Right lobe of liver (tissue), 6 donors: Measurements from ENCODE around the gene SCFD2. TPM values are rescaled to one million over a fixed set of nuclear protein-coding genes. Genes with fewer than 3 reads are reported as not detected.

Experiments used
- ATAC-seq, 4 donors: fragments of 200-7000 bp; cut with Tn5 transposase; one replicate each; pipeline ENCODE4 v1.9.1; 2020; ENCODE audit warnings: mild to moderate bottlenecking in 4 of 4, moderate library complexity in 4 of 4
- DNase-seq, 3 donors: peaks; one replicate each; pipeline ENCODE4 v3.0.0-alpha.2; 2020
- H3K27ac ChIP-seq, 3 donors: fragments of 200-600 bp; one replicate each; pipeline ENCODE4 v1.8.0; 2022
- H3K27me3 ChIP-seq, 2 donors: fragments of 200-600 bp; one replicate each; pipeline ENCODE4 v1.8.0; 2022
- H3K36me3 ChIP-seq, 4 donors: fragments of 200-600 bp; sonication (generic) in 1 of 4; one replicate each; pipeline versions ENCODE4 v1.5.1 to v1.8.0; 2017 to 2022; ENCODE audit warnings: control low read depth in 1 of 4
- H3K4me1 ChIP-seq, 4 donors: fragments of 200-600 bp; sonication (generic) in 1 of 4; one replicate each; pipeline versions ENCODE4 v1.5.1 to v1.8.0; 2017 to 2022; ENCODE audit warnings: control low read depth in 1 of 4
- H3K4me3 ChIP-seq, 3 donors: fragments of 200-600 bp; one replicate each; pipeline ENCODE4 v1.8.0; 2022
- H3K9me3 ChIP-seq, 4 donors: fragments of 200-600 bp; sonication (generic) in 1 of 4; one replicate each; pipeline versions ENCODE4 v1.5.1 to v1.8.0; 2017 to 2022; ENCODE audit warnings: control low read depth in 1 of 4
- POLR2A ChIP-seq: fragments of 450-650 bp; IDR thresholded peaks from one replicate; pipeline ENCODE4 v1.6.1; 2017; ENCODE audit warnings: antibody characterized with exemption, mild to moderate bottlenecking
- WGBS: methylation state at CpG from one replicate; pipeline ENCODE4 v1.1.6; 2018; ENCODE audit warnings: low coverage, low lambda C conversion rate; ENCODE audit not compliant: insufficient coverage; ENCODE audit errors: missing lambda C conversion rate; 5-methylcytosine and 5-hydroxymethylcytosine counted together
- intact Hi-C, 2 donors: fragments of 100-400 bp; cut with DNase I; formaldehyde crosslinking; loops; one replicate each; pipeline versions ENCODE4 v1.11.2 to v1.14.1; 2022
- total RNA-seq, 6 experiments: library from RNA; depleted of rRNA in 2 of 6; stranded (reverse); fragments of >200 nt in 2 of 6; fragmentation: NEBNext Ultra II Directional in 3 of 6; extraction: Animal tissue kit (Norgen Biotek cat#: 25700) in 3 of 6; gene quantifications; one replicate each; pipeline versions ENCODE4 v1.1.0 to v1.2.4, GENCODE V29; 2016 to 2023
- TF ChIP-seq, protein P1 (sequence below), 4 donors: fragments of 200-600 bp in 3 of 4; fragments of 450-650 bp in 1 of 4; IDR thresholded peaks; one replicate each; pipeline versions ENCODE4 v1.5.1 to v1.8.0; 2016 to 2022; ENCODE audit warnings: antibody characterized with exemption in 4 of 4, mild to moderate bottlenecking in 2 of 4
- donor health status: DM: no; HTN: yes; CAD: no.
- donor health status: DM: no; HTN: no; CAD: no.
- donor health status: DM: no; HTN: no; CAD: no.
- donor health status: DM: no; HTN: yes; CAD: no.
- donor health status: DM: no; HTN: yes; CAD: no.

SCFD2 gene
- total RNA-seq, 6 experiments from 2014 or later = 7.6 to 17.1 (median 10.3) TPM

DNA sequence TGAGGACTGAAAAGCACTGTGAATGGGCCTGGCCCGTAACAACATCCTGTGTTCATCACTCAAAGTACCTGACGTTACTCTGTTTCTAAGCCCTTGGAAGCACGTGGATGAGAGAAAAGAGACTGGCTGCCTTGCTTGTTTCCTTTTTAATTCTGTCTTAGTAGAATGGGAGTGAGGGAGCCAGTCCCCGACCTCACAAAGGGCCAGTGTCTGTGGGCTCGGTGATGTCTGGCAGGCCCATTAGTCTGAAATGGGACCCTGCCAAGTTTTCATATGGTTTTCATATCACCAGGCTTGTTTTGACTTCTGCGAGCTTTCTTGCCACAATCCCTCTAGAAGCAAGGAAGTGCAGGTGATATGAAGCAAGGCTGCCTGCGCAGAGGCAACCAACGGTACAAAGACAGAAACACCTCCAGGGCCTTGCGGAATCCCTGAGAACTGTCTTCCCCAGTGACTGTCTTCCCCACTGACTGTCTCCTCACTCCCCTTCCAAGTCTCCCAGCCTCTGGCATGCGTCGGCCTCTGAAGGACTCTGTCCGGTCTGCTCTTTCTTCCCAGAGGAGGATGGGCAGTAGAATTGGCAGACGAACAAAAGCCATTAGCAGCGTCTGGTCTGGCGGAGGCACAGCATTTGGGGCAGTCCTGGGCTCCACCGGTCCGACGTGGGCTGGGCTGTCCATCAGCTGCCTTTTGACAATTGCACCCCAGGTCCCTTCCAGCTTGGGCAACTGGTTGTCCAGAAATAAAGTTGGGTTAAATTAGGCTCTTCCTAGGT, 524.0 kb downstream of the SCFD2 start:
- no peak overlapping the region for H3K4me3 ChIP-seq
- DNase-seq = no peak
- H3K9me3 ChIP-seq = no peaks in the 10 kb centered on the region
- H3K27ac ChIP-seq = no peak overlapping the region
- 87% methylated on average over 12 of the region's 18 CpGs for WGBS
- intact Hi-C loops = no loop called here
- H3K4me1 ChIP-seq = no peaks in the 10 kb centered on the region
- H3K27me3 ChIP-seq = no peaks in the 10 kb centered on the region
- no peaks in the 10 kb centered on the region for H3K36me3 ChIP-seq
- TF ChIP-seq, protein P1, sequence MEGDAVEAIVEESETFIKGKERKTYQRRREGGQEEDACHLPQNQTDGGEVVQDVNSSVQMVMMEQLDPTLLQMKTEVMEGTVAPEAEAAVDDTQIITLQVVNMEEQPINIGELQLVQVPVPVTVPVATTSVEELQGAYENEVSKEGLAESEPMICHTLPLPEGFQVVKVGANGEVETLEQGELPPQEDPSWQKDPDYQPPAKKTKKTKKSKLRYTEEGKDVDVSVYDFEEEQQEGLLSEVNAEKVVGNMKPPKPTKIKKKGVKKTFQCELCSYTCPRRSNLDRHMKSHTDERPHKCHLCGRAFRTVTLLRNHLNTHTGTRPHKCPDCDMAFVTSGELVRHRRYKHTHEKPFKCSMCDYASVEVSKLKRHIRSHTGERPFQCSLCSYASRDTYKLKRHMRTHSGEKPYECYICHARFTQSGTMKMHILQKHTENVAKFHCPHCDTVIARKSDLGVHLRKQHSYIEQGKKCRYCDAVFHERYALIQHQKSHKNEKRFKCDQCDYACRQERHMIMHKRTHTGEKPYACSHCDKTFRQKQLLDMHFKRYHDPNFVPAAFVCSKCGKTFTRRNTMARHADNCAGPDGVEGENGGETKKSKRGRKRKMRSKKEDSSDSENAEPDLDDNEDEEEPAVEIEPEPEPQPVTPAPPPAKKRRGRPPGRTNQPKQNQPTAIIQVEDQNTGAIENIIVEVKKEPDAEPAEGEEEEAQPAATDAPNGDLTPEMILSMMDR (IDR thresholded peaks at IDR 0.05) = no peak
- no peak for TF ChIP-seq POLR2A
- no peak for ATAC-seq

DNA sequence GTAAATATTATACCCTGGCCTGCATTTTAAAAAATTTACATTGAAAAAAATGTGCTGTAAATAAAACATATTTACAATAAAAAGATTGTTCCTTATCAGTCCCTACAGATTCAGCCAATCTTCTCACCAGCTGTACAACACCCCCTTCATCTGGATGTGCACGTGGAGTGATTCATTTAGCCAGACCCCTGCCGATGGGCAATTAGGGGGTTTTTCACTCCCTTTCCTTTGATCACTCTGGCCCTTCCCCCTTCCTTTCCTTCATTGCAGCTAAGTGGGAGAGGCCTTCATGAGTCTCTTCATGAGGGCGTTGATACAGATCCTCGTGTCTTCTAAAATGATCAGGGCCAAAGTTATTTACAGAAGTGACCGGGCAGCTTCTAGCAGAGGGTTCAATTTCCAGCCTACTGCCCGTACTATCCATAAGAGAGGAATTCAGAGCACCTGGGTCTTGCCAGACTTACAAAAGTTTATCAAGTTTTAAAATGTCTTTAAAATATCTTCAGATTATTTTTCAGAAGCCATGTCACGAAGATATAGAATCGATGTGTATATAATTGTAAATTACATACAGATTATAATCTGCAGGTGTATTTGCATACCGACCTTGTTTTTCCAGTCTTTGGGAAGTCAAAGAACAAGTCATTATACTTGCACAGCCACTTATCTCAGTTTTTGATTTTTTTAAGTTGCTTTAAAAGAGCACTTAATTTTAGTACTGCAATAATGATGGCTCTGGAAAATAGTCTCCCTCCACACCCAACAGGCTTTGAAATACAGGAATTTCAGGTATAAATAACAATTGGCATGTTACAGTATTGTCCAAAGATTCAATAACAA, 525.1 kb downstream of the SCFD2 start:
- Histone ChIP-seq H3K4me3 (no peak overlapping the region), H3K27ac (no peak overlapping the region), H3K36me3 (no peaks in the 10 kb centered on the region), H3K4me1 (no peaks in the 10 kb centered on the region), H3K27me3 (no peaks in the 10 kb centered on the region), H3K9me3 (no peaks in the 10 kb centered on the region)
- 75% methylated on average over 9 of the region's 9 CpGs for WGBS
- TF ChIP-seq, protein P1 (IDR thresholded peaks at IDR 0.05) = no peak
- DNase-seq = no peak
- intact Hi-C loops = no loop called here
- ATAC-seq = no peak

DNA sequence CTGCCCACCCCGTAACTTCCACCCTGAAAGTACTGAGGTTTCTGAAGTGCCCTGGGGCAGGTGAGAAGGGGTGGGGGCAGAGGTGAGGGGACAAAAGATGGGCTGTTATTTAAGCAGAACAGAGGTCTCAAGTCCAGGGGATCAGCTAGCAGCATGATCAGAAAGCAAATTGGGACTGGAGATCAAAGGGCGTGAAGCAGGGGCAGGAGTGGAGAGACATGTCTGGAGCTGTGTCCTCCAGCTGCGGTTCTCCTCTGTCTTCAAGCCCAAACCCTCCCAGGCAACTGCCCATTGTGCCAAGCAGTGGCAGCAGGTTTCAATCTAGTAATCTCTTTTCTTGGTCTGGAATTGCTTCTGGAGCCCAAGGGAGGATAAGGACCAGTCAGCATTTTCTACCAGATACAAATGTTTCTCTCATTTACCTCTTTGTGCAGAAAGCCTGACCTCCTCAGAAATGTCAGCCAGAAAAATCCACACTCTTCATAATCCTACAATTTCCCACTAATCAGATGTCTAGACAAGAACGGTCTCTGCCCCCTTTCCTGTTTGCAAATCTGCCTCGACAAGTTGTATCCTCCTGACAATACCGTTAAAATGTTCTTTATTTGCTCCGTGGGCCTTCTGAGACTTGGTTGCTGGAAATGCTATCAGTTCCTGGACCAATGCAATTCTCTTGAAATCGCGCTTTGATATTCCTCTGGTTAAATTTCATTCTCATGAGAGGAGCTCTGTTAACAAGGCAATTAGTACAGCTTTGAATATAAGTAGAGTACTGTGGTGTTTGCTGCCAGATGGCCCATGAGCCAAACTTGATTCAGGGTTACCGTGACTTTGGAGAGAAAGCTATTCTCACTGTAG, 526.9 kb downstream of the SCFD2 start:
- Histone ChIP-seq H3K27ac (no peak overlapping the region), H3K36me3 (no peaks in the 10 kb centered on the region), H3K9me3 (no peaks in the 10 kb centered on the region), H3K27me3 (no peaks in the 10 kb centered on the region), H3K4me1 (no peaks in the 10 kb centered on the region), H3K4me3 (no peak overlapping the region)
- ATAC-seq = no peak
- intact Hi-C loops = no loop called here
- no peak for TF ChIP-seq POLR2A
- TF ChIP-seq, protein P1 (IDR thresholded peaks at IDR 0.05) = no peak
- no peak for DNase-seq
- WGBS = 63% methylated on average over 10 of the region's 10 CpGs

DNA sequence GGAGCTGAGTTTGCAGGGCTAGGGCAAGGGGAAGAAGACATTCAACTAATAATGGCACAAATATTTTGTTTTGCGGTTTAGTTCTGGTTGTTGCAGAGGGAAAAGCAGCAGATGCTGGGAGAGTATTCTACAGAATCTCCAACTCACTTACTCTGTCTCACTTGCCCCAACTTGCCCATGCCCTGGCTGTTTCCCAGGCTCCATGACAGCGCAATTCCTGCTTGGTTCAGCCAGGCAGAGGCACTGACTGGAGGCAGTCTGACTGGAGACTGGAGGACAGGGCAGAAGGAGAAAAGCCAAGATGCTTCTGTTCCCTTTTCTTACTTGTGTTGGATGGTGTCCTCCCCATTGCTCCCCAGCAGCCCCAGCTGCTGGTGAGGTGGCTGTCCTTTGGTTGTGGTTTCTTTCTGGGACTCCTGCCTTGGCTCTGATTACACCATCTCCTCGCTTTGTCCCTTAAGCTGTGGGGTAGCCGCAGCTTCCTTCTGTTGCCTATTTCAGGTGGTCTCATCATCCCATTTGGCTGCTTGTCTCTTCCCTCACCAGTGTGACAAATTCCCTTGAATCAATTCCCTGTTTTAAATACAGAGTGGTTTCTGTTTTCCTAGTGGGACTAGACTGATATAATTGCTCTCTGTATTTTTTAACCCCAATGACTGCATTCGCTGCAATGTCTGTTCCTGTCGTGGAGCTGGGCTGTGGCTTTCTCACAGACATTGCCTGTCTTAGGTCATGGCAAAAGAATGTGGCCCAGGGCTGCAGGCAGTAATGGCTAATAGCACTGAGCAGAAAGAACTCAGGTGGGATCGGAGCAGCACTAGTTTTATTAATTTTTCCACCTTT, 527.9 kb downstream of the SCFD2 start:
- Histone ChIP-seq H3K27ac (no peak overlapping the region), H3K4me1 (no peaks in the 10 kb centered on the region), H3K4me3 (no peak overlapping the region), H3K36me3 (no peaks in the 10 kb centered on the region), H3K27me3 (no peaks in the 10 kb centered on the region), H3K9me3 (no peaks in the 10 kb centered on the region)
- ATAC-seq (no peak), DNase-seq (no peak)
- 59% methylated on average over 5 of the region's 7 CpGs for WGBS
- intact Hi-C loops = no loop called here
- TF ChIP-seq, protein P1 (IDR thresholded peaks at IDR 0.05) = no peak
- TF ChIP-seq POLR2A = no peak
